Keratinocyte (primary cell): ENCODE data around the gene TRAF2.

Experiments used
- CTCF ChIP-seq, 3 experiments: IDR thresholded peaks in 1 of 3; conservative IDR thresholded peaks in 1 of 3; optimal IDR thresholded peaks in 1 of 3; 2 replicates in 2 of 3; 3 replicates in 1 of 3; pipeline versions ENCODE3 to v1.5.1; 2011; ENCODE audit warnings: low read length in 3 of 3, mild to moderate bottlenecking in 3 of 3, moderate library complexity in 2 of 3, control low read depth in 1 of 3, inconsistent platforms in 1 of 3; ENCODE audit not compliant: insufficient read depth in 2 of 3; ENCODE audit errors: extremely low read depth in 1 of 3
- EZH2 ChIP-seq: IDR thresholded peaks from one replicate; pipeline ENCODE4 v1.6.1; 2012; ENCODE audit warnings: inconsistent platforms, mild to moderate bottlenecking, low read length, moderate library complexity

- no peak for TF ChIP-seq CTCF (optimal IDR thresholded peaks at IDR 0.05 in 1 of 3, IDR thresholded peaks at IDR 0.05 in 1 of 3, conservative IDR thresholded peaks at IDR 0.05 in 1 of 3; ENCODE audit: extremely low read depth in 1 of 3, insufficient read depth in 2 of 3, low read length in 3 of 3)
- no peak for TF ChIP-seq EZH2
Measured at GRCh38 chr9:136858844-136859757, 27.2 kb upstream of the TRAF2 start.
